H1 (cell line): ENCODE measurements around the gene ANK2. TPM values are rescaled to one million over a fixed set of nuclear protein-coding genes. Genes with fewer than 3 reads are reported as not detected.

Experiments used
- CTCF ChIA-PET: fragments of 300-600 bp; sonication (Branson Sonifier 250); formaldehyde crosslinking; loops from one replicate; lab custom pipeline; 2021; ENCODE audit not compliant: partially characterized antibody; lab: Charles Lee
- POLR2A ChIA-PET: fragments of 300-600 bp; sonication (Branson Sonifier 250); formaldehyde crosslinking; loops from one replicate; lab custom pipeline; 2021; ENCODE audit warnings: inconsistent platforms; ENCODE audit not compliant: partially characterized antibody; lab: Charles Lee
- DNase-seq, 2 experiments: peaks; one replicate each; pipeline versions ENCODE4 v3.0.0 to v3.0.0-alpha.2; 2010 to 2022; ENCODE audit warnings: low spot score in 2 of 2, low read depth in 1 of 2, mixed read lengths in 1 of 2
- FAIRE-seq: peaks from 2 replicates; lab custom pipeline; 2011; peaks lifted over from hg19 to GRCh38; lab: Jason Lieb, UNC
- H2AFZ ChIP-seq: 2 replicates; pipeline ENCODE4 v1.8.1; 2012; ENCODE audit warnings: low read length, inconsistent platforms
- H2AK5ac ChIP-seq: 2 replicates; pipeline ENCODE4 v1.6.1; 2013; ENCODE audit warnings: low read depth, low read length
- H2BK120ac ChIP-seq: replicated peaks from 2 replicates; pipeline ENCODE3; 2013; ENCODE audit warnings: low read depth, low read length, inconsistent platforms
- H2BK12ac ChIP-seq: 2 replicates; pipeline ENCODE4 v1.6.1; 2013; ENCODE audit warnings: low read depth, low read length
- H2BK15ac ChIP-seq: 2 replicates; pipeline ENCODE4 v1.6.1; 2013; ENCODE audit warnings: low read length
- H2BK20ac ChIP-seq: 2 replicates; pipeline ENCODE4 v1.6.1; 2013; ENCODE audit warnings: low read length
- H2BK5ac ChIP-seq: 2 replicates; pipeline ENCODE4 v1.6.1; 2013; ENCODE audit warnings: low read depth, low read length
- H3K14ac ChIP-seq: 2 replicates; pipeline ENCODE4 v1.6.1; 2013; ENCODE audit warnings: inconsistent platforms; ENCODE audit not compliant: insufficient read length
- H3K18ac ChIP-seq: 2 replicates; pipeline ENCODE4 v1.6.1; 2013; ENCODE audit warnings: low read length; ENCODE audit errors: extremely low read depth
- H3K23ac ChIP-seq: 2 replicates; pipeline ENCODE4 v1.6.1; 2013; ENCODE audit warnings: inconsistent platforms; ENCODE audit not compliant: insufficient read length
- H3K23me2 ChIP-seq: 2 replicates; pipeline ENCODE4 v1.6.1; 2013; ENCODE audit warnings: low read depth, low read length
- H3K27ac ChIP-seq: 2 replicates; pipeline ENCODE4 v1.6.1; 2011; ENCODE audit warnings: low read depth, low read length, inconsistent platforms
- H3K27me3 ChIP-seq, 4 experiments: replicated peaks in 1 of 4; 1 replicate in 1 of 4; 2 replicates in 3 of 4; pipeline versions ENCODE4 v1.6.1 to v1.8.1; 2011 to 2013; ENCODE audit warnings: low read length in 3 of 4, mild to moderate bottlenecking in 3 of 4, inconsistent platforms in 2 of 4, mixed read lengths in 2 of 4, moderate library complexity in 1 of 4; ENCODE audit not compliant: control insufficient read depth in 3 of 4, insufficient read depth in 3 of 4; ENCODE audit errors: extremely low read depth in 1 of 4
- H3K36me3 ChIP-seq, 4 experiments: 2 replicates each; pipeline versions ENCODE4 v1.6.1 to v1.8.1; 2011 to 2013; ENCODE audit warnings: mild to moderate bottlenecking in 4 of 4, low read length in 3 of 4, moderate library complexity in 2 of 4, control low read depth in 1 of 4, inconsistent platforms in 1 of 4; ENCODE audit not compliant: insufficient read depth in 4 of 4, control insufficient read depth in 2 of 4
- H3K4ac ChIP-seq: replicated peaks from 2 replicates; pipeline ENCODE3; 2013; ENCODE audit warnings: low read length, low read depth, mixed read lengths, inconsistent platforms; ENCODE audit not compliant: insufficient read length
- H3K4me1 ChIP-seq, 4 experiments: replicated peaks in 1 of 4; 1 replicate in 1 of 4; 2 replicates in 3 of 4; pipeline versions ENCODE4 v1.6.1 to v1.8.1; 2011 to 2013; ENCODE audit warnings: low read length in 3 of 4, inconsistent platforms in 2 of 4, mixed read lengths in 1 of 4; ENCODE audit not compliant: insufficient read depth in 4 of 4, control insufficient read depth in 3 of 4
- H3K4me2 ChIP-seq, 2 experiments: 2 replicates each; pipeline versions ENCODE4 v1.6.1 to v1.8.1; 2011 to 2013; ENCODE audit warnings: low read depth in 2 of 2, low read length in 2 of 2, control low read depth in 1 of 2, inconsistent platforms in 1 of 2, mild to moderate bottlenecking in 1 of 2; ENCODE audit not compliant: insufficient read depth in 1 of 2
- H3K4me3 ChIP-seq, 4 experiments: fragments of 200-600, 300-600 bp in 1 of 4; sonication (generic), shearing (Covaris generic), sonication (Bioruptor Twin) in 1 of 4; 2 replicates each; pipeline versions ENCODE4 v1.5.1 to v1.8.1; 2011 to 2016; ENCODE audit warnings: low read length in 4 of 4, low read depth in 3 of 4, control low read depth in 2 of 4, inconsistent platforms in 2 of 4, mild to moderate bottlenecking in 2 of 4, mixed read lengths in 1 of 4, moderate library complexity in 1 of 4; ENCODE audit not compliant: insufficient read depth in 2 of 4; ENCODE audit errors: extremely low read depth in 1 of 4
- H3K56ac ChIP-seq: replicated peaks from 2 replicates; pipeline ENCODE3; 2013; ENCODE audit warnings: low read depth, mild to moderate bottlenecking, mixed read lengths, low read length, inconsistent platforms; ENCODE audit not compliant: insufficient read length
- H3K79me1 ChIP-seq: 2 replicates; pipeline ENCODE4 v1.6.1; 2013; ENCODE audit warnings: low read depth, low read length, control low read depth
- H3K79me2 ChIP-seq, 2 experiments: 2 replicates each; pipeline versions ENCODE4 v1.6.1 to v1.8.1; 2012 to 2013; ENCODE audit warnings: low read length in 2 of 2, mild to moderate bottlenecking in 2 of 2, inconsistent platforms in 1 of 2; ENCODE audit not compliant: insufficient read depth in 2 of 2, control insufficient read depth in 1 of 2
- H3K9ac ChIP-seq, 4 experiments: replicated peaks in 1 of 4; 1 replicate in 1 of 4; 2 replicates in 3 of 4; pipeline versions ENCODE4 v1.6.1 to v1.8.1; 2011 to 2013; ENCODE audit warnings: low read depth in 3 of 4, low read length in 3 of 4, control low read depth in 2 of 4, mild to moderate bottlenecking in 2 of 4, moderate library complexity in 2 of 4, inconsistent platforms in 1 of 4; ENCODE audit errors: extremely low read depth in 1 of 4
- H3K9me3 ChIP-seq, 2 experiments: 2 replicates each; pipeline versions ENCODE4 v1.6.1 to v1.8.1; 2012 to 2013; ENCODE audit warnings: mild to moderate bottlenecking in 2 of 2, moderate library complexity in 2 of 2, control low read depth in 1 of 2, inconsistent platforms in 1 of 2, low read depth in 1 of 2, low read length in 1 of 2, mixed read lengths in 1 of 2; ENCODE audit not compliant: insufficient read depth in 2 of 2
- H4K20me1 ChIP-seq, 2 experiments: replicated peaks in 1 of 2; 2 replicates each; pipeline versions ENCODE3 to v1.8.1; 2011 to 2013; ENCODE audit warnings: inconsistent platforms in 2 of 2, low read length in 2 of 2, mild to moderate bottlenecking in 1 of 2; ENCODE audit not compliant: insufficient read depth in 2 of 2, control insufficient read depth in 1 of 2
- H4K5ac ChIP-seq: 2 replicates; pipeline ENCODE4 v1.6.1; 2013; ENCODE audit warnings: low read length, low read depth, mixed read lengths, inconsistent platforms; ENCODE audit not compliant: insufficient read length
- H4K8ac ChIP-seq: 2 replicates; pipeline ENCODE4 v1.8.0; 2013; ENCODE audit warnings: mild to moderate bottlenecking, moderate library complexity, low read length, inconsistent platforms; ENCODE audit not compliant: insufficient read depth; ENCODE audit errors: extremely low read depth
- H4K91ac ChIP-seq: replicated peaks from 2 replicates; pipeline ENCODE3; 2013; ENCODE audit warnings: low read length, mixed read lengths, inconsistent platforms; ENCODE audit not compliant: insufficient read length
- ASH2L ChIP-seq: fragments of 200-600, 300-600 bp; sonication (generic); IDR thresholded peaks from one replicate; pipeline ENCODE4 v1.7.1; 2017; ENCODE audit warnings: low read length
- CBX5 ChIP-seq: fragments of 300-800, 300-1000 bp; sonication (generic); IDR thresholded peaks from 2 replicates; pipeline ENCODE4 v1.7.1; 2016; ENCODE audit warnings: antibody characterized with exemption, low read length, low read depth
- EZH2 ChIP-seq: fragments of 200-600 bp; sonication (generic); IDR thresholded peaks from 2 replicates; pipeline ENCODE4 v1.7.1; 2012; ENCODE audit warnings: low read depth, mild to moderate bottlenecking, moderate library complexity, low read length, inconsistent platforms; ENCODE audit not compliant: severe bottlenecking
- FOSL1 ChIP-seq: IDR thresholded peaks from 2 replicates; pipeline ENCODE4 v1.6.1; 2011; ENCODE audit warnings: mild to moderate bottlenecking, low read depth, low read length, moderate library complexity; ENCODE audit not compliant: insufficient read depth
- HDAC6 ChIP-seq: IDR thresholded peaks from one replicate; pipeline ENCODE4 v1.7.1; 2012; ENCODE audit warnings: low read depth, mild to moderate bottlenecking, inconsistent platforms, low read length, moderate library complexity
- POLR2AphosphoS5 ChIP-seq: IDR thresholded peaks from 2 replicates; pipeline ENCODE4 v1.6.1; 2011; ENCODE audit warnings: low read depth, low read length
- SIRT6 ChIP-seq: IDR thresholded peaks from one replicate; pipeline ENCODE4 v1.7.1; 2012; ENCODE audit warnings: low read length, inconsistent platforms
- SP2 ChIP-seq: IDR thresholded peaks from 2 replicates; pipeline ENCODE4 v1.6.1; 2012; ENCODE audit warnings: mild to moderate bottlenecking, low read length, inconsistent platforms
- TCF12 ChIP-seq: IDR thresholded peaks from 2 replicates; pipeline ENCODE4 v1.6.1; 2011; ENCODE audit warnings: low read depth, mild to moderate bottlenecking, low read length
- whole genome bisulfite sequencing, 2 experiments: shearing (Covaris generic) in 1 of 2; methylation state at CpG; one replicate each; pipeline versions ENCODE4 v1.1.6 to v1.1.7; 2013 to 2015; ENCODE audit warnings: low lambda C conversion rate in 2 of 2, mixed read lengths in 2 of 2, inconsistent platforms in 1 of 2, low coverage in 1 of 2, missing lambda C conversion rate in 1 of 2; ENCODE audit not compliant: insufficient replicate concordance in 2 of 2, insufficient coverage in 1 of 2, insufficient read length in 1 of 2; ENCODE audit errors: extremely low coverage in 1 of 2, missing lambda C conversion rate in 1 of 2; 5-methylcytosine and 5-hydroxymethylcytosine counted together
- polyA plus RNA-seq, 7 experiments: library from polyadenylated mRNA; depleted of rRNA in 3 of 7; stranded (reverse) in 5 of 7; unstranded in 2 of 7; fragments of >200 nt in 5 of 7; fragments of 200-250 nt in 2 of 7; gene quantifications; 1 replicate in 5 of 7; 2 replicates in 1 of 7; 4 replicates in 1 of 7; pipeline versions ENCODE4 v1.2.1 to v1.2.3, GENCODE V29; 2011 to 2013; ENCODE audit warnings: missing spikeins in 2 of 7, mixed read lengths in 2 of 7
- total RNA-seq: library from RNA; stranded (reverse); fragmentation: NEBNext Ultra II Directional; extraction: Animal tissue kit (Norgen Biotek cat#: 25700); gene quantifications from 2 replicates; pipeline ENCODE4 v1.2.1, GENCODE V29; 2021

Gene ANK2
- total and polyA plus RNA-seq, 2 of the 8 experiments (the other 6 are each of a cell fraction or from before 2014, with no cell fraction given) = 14.2 to 35.1 TPM

DNA sequence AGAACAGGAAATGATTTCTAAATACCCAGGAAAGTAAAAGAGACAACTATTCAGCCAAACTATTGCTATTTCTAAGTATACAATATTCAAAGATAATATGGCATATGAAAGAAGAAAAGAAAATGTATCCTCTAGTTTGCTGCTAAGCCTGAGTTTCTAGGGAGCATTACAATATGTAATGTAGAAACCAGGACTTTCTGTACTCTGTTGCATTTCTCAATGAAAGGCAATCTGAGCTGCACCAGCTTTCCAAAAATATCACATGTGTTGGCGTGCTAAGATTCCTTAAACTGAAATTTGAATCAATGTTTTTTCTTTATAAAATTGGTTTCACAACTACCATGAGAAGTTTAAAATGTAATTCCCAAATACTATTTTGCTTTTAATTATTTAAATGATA lies 129.6 kb downstream of the ANK2 start:
- Histone ChIP-seq H3K4ac (no peak overlapping the region), H3K23ac (no peak overlapping the region), H4K91ac (no peak overlapping the region), H3K14ac (no peak overlapping the region), H3K4me1 (no peaks in the 10 kb centered on the region), H2BK120ac (no peak overlapping the region), H3K36me3 (peaks cover 0 to 7% (median 0%) of the 10 kb centered on the region in 4 experiments; a peak in 1 of 8 replicates), H3K79me1 (no peaks in the 10 kb centered on the region), H2BK5ac (no peak overlapping the region), H3K9me3 (no peaks in the 10 kb centered on the region), H3K4me3 (no peak overlapping the region), H2BK12ac (no peak overlapping the region), H3K27ac (no peak overlapping the region), H3K9ac (no peak overlapping the region), H3K23me2 (peaks cover 2% of the 10 kb centered on the region; the same call in 1 of the 2 replicates), H4K8ac (no peak overlapping the region), H2BK20ac (no peak overlapping the region), H3K18ac (no peak overlapping the region), H4K20me1 (no peaks in the 10 kb centered on the region), H2AFZ (no peak overlapping the region)
- FAIRE-seq (no peak), DNase-seq (no peak)
- CTCF ChIA-PET = interaction anchor here (1.1 to 1.8 kb wide), 3 partner anchors 10 to 72 kb away, joined by 3 to 5 read pairs (median 3); no protein-coding TSS in a partner anchor
- no peak for TF ChIP-seq CBX5
- no peak for TF ChIP-seq ASH2L
- TF ChIP-seq SIRT6 = no peak
- no peak for TF ChIP-seq HDAC6
- TF ChIP-seq FOSL1 = no peak
- TF ChIP-seq TCF12 = no peak
- TF ChIP-seq POLR2AphosphoS5 = no peak
- no peak for TF ChIP-seq SP2
- TF ChIP-seq EZH2 = no peak
- TF ChIP-seq, all 59 proteins: peak for 0
- Histone ChIP-seq H3K27me3 (no peaks in the 10 kb centered on the region), H4K5ac (no peak overlapping the region), H2BK15ac (no peak overlapping the region), H3K4me2 (no peak overlapping the region), H3K79me2 (no peaks in the 10 kb centered on the region), H2AK5ac (no peak overlapping the region), H3K56ac (no peak overlapping the region)
- 91% methylated on average over 1 of the region's 1 CpG; no CpG with 5 or more reads in 1 of the 2 experiments for WGBS, 2 experiments
- POLR2A ChIA-PET = no interaction called here
